Measurements from ENCODE around the gene SLC12A8. TPM values are rescaled to one million over a fixed set of nuclear protein-coding genes. Genes with fewer than 3 reads are reported as not detected.

SLC12A8 gene
- total and polyA plus RNA-seq, 2 of the 13 experiments (the other 11 are each of a cell fraction or from before 2014, with no cell fraction given): 0.44 to 0.71 TPM

- TF ChIP-seq ZSCAN25 (CRISPR knock-in tag; IDR thresholded peaks at IDR 0.05) (no peak), GPN1 (CRISPR knock-in tag; IDR thresholded peaks at IDR 0.05; ENCODE audit: borderline replicate concordance) (no peak), ZSCAN12 (CRISPR knock-in tag; IDR thresholded peaks at IDR 0.05) (no peak), PITX1 (CRISPR knock-in tag; IDR thresholded peaks at IDR 0.05) (0 out of 2 replicates have a peak, but pooled peaks have one; percentile 32), ZNF777 (CRISPR knock-in tag; IDR thresholded peaks at IDR 0.05) (peak; percentile 27; the same call in 1 of the 2 replicates), KLF9 (CRISPR knock-in tag; IDR thresholded peaks at IDR 0.05; ENCODE audit: low read depth) (no peak), HNRNPLL (IDR thresholded peaks at IDR 0.05; ENCODE audit: low read depth, low read length, poor library complexity, severe bottlenecking) (peak; percentile 31), MIER2 (CRISPR knock-in tag; IDR thresholded peaks at IDR 0.05) (no peak), ZNF331 (CRISPR knock-in tag; IDR thresholded peaks at IDR 0.05) (no peak), UBTF (CRISPR knock-in tag; IDR thresholded peaks at IDR 0.05) (peak; percentile 31; the same call in 1 of the 2 replicates), KLF11 (CRISPR knock-in tag; IDR thresholded peaks at IDR 0.05) (no peak), TCF7L2 (IDR thresholded peaks at IDR 0.05; ENCODE audit: low read depth, low read length) (no peak), HNRNPL (IDR thresholded peaks at IDR 0.05; ENCODE audit: low read depth, low read length) (0 out of 2 replicates have a peak, but pooled peaks have one; percentile 38), ZNF33A (CRISPR knock-in tag; IDR thresholded peaks at IDR 0.05; ENCODE audit: borderline replicate concordance) (no peak), SAP130 (CRISPR knock-in tag; IDR thresholded peaks at IDR 0.05; ENCODE audit: low read depth) (peak; percentile 19; the same call in 1 of the 2 replicates), ZNF350 (CRISPR knock-in tag; IDR thresholded peaks at IDR 0.05; ENCODE audit: borderline replicate concordance, low read depth) (no peak), FIP1L1 (IDR thresholded peaks at IDR 0.05; ENCODE audit: borderline replicate concordance, insufficient read depth, low read depth, low read length) (no peak), ZBTB33 (CRISPR knock-in tag; IDR thresholded peaks at IDR 0.05) (0 out of 2 replicates have a peak, but pooled peaks have one; percentile 5), ZNF235 (CRISPR knock-in tag; IDR thresholded peaks at IDR 0.05; ENCODE audit: borderline replicate concordance) (no peak), GRHL1 (CRISPR knock-in tag; conservative IDR thresholded peaks at IDR 0.05) (no peak)
Observed at GRCh38 chr3:125212509-125213363, at the start of gene SLC12A8 (continued).

Measured in HepG2 (cell line).